Right lobe of liver (tissue), 6 donors: ENCODE data around the gene LIN28B. TPM values are rescaled to one million over a fixed set of nuclear protein-coding genes. Genes with fewer than 3 reads are reported as not detected.

ENCODE experiments used
- ATAC-seq, 4 donors: fragments of 200-7000 bp; cut with Tn5 transposase; one replicate each; pipeline ENCODE4 v1.9.1; 2020; ENCODE audit warnings: mild to moderate bottlenecking in 4 of 4, moderate library complexity in 4 of 4
- DNase-seq, 3 donors: peaks; one replicate each; pipeline ENCODE4 v3.0.0-alpha.2; 2020
- H3K27ac ChIP-seq, 3 donors: fragments of 200-600 bp; one replicate each; pipeline ENCODE4 v1.8.0; 2022
- H3K27me3 ChIP-seq, 2 donors: fragments of 200-600 bp; one replicate each; pipeline ENCODE4 v1.8.0; 2022
- H3K36me3 ChIP-seq, 4 donors: fragments of 200-600 bp; sonication (generic) in 1 of 4; one replicate each; pipeline versions ENCODE4 v1.5.1 to v1.8.0; 2017 to 2022; ENCODE audit warnings: control low read depth in 1 of 4
- H3K4me1 ChIP-seq, 4 donors: fragments of 200-600 bp; sonication (generic) in 1 of 4; one replicate each; pipeline versions ENCODE4 v1.5.1 to v1.8.0; 2017 to 2022; ENCODE audit warnings: control low read depth in 1 of 4
- H3K4me3 ChIP-seq, 3 donors: fragments of 200-600 bp; one replicate each; pipeline ENCODE4 v1.8.0; 2022
- H3K9me3 ChIP-seq, 4 donors: fragments of 200-600 bp; sonication (generic) in 1 of 4; one replicate each; pipeline versions ENCODE4 v1.5.1 to v1.8.0; 2017 to 2022; ENCODE audit warnings: control low read depth in 1 of 4
- CTCF ChIP-seq, 4 donors: fragments of 200-600 bp in 3 of 4; fragments of 450-650 bp in 1 of 4; IDR thresholded peaks; one replicate each; pipeline versions ENCODE4 v1.5.1 to v1.8.0; 2016 to 2022; ENCODE audit warnings: antibody characterized with exemption in 4 of 4, mild to moderate bottlenecking in 2 of 4
- POLR2A ChIP-seq: fragments of 450-650 bp; IDR thresholded peaks from one replicate; pipeline ENCODE4 v1.6.1; 2017; ENCODE audit warnings: antibody characterized with exemption, mild to moderate bottlenecking
- WGBS: methylation state at CpG from one replicate; pipeline ENCODE4 v1.1.6; 2018; ENCODE audit warnings: low coverage, low lambda C conversion rate; ENCODE audit not compliant: insufficient coverage; ENCODE audit errors: missing lambda C conversion rate; 5-methylcytosine and 5-hydroxymethylcytosine counted together
- intact Hi-C, 2 donors: fragments of 100-400 bp; cut with DNase I; formaldehyde crosslinking; loops; one replicate each; pipeline versions ENCODE4 v1.11.2 to v1.14.1; 2022
- total RNA-seq, 6 experiments: library from RNA; depleted of rRNA in 2 of 6; stranded (reverse); fragments of >200 nt in 2 of 6; fragmentation: NEBNext Ultra II Directional in 3 of 6; extraction: Animal tissue kit (Norgen Biotek cat#: 25700) in 3 of 6; gene quantifications; one replicate each; pipeline versions ENCODE4 v1.1.0 to v1.2.4, GENCODE V29; 2016 to 2023
- donor health status: DM: no; HTN: yes; CAD: no.
- donor health status: DM: no; HTN: no; CAD: no.
- donor health status: DM: no; HTN: no; CAD: no.
- donor health status: DM: no; HTN: yes; CAD: no.
- donor health status: DM: no; HTN: yes; CAD: no.

Gene LIN28B
- total RNA-seq, 6 experiments from 2014 or later: not detected

- 34% methylated on average over 3 of the region's 3 CpGs for WGBS
- no peak for TF ChIP-seq CTCF (IDR thresholded peaks at IDR 0.05)
- no peak for TF ChIP-seq POLR2A
- no peaks in the 10 kb centered on the region for H3K36me3 ChIP-seq
- H3K27ac ChIP-seq: no peak overlapping the region
- intact Hi-C loops: no loop called here
- no peaks in the 10 kb centered on the region for H3K27me3 ChIP-seq
- ATAC-seq (no peak), DNase-seq (no peak)
- H3K4me1 ChIP-seq: no peaks in the 10 kb centered on the region
- H3K4me3 ChIP-seq: no peak overlapping the region
- no peaks in the 10 kb centered on the region for H3K9me3 ChIP-seq
These were observed 109.3 kb downstream of the LIN28B start for GRCh38 chr6:105066233-105066632.

- no peaks in the 10 kb centered on the region for H3K27me3 ChIP-seq
- no peaks in the 10 kb centered on the region for H3K4me1 ChIP-seq
- DNase-seq (no peak), ATAC-seq (no peak)
- H3K36me3 ChIP-seq: no peaks in the 10 kb centered on the region
- no peak overlapping the region for H3K27ac ChIP-seq
- 34% methylated on average over 3 of the region's 3 CpGs for WGBS
- TF ChIP-seq POLR2A (no peak), CTCF (IDR thresholded peaks at IDR 0.05) (no peak)
- intact Hi-C loops: no loop called here
- H3K4me3 ChIP-seq: no peak overlapping the region
- no peaks in the 10 kb centered on the region for H3K9me3 ChIP-seq
These were observed 109.9 kb downstream of the LIN28B start for GRCh38 chr6:105066836-105067235.

GRCh38 chr6:105067329-105067728 lies 110.4 kb downstream of the LIN28B start:
- Histone ChIP-seq H3K27me3 (no peaks in the 10 kb centered on the region), H3K27ac (no peak overlapping the region), H3K36me3 (no peaks in the 10 kb centered on the region), H3K4me3 (no peak overlapping the region), H3K9me3 (no peaks in the 10 kb centered on the region), H3K4me1 (no peaks in the 10 kb centered on the region)
- ATAC-seq (no peak), DNase-seq (no peak)
- WGBS: 21% methylated on average over 1 of the region's 1 CpG
- TF ChIP-seq CTCF (IDR thresholded peaks at IDR 0.05): no peak
- TF ChIP-seq POLR2A: no peak
- intact Hi-C loops: no loop called here

GRCh38 chr6:105068407-105068806 lies 111.5 kb downstream of the LIN28B start:
- ATAC-seq: no peak
- Histone ChIP-seq H3K4me1 (no peaks in the 10 kb centered on the region), H3K36me3 (no peaks in the 10 kb centered on the region), H3K4me3 (no peak overlapping the region), H3K27me3 (no peaks in the 10 kb centered on the region), H3K27ac (no peak overlapping the region), H3K9me3 (no peaks in the 10 kb centered on the region)
- TF ChIP-seq POLR2A: no peak
- no peak for TF ChIP-seq CTCF (IDR thresholded peaks at IDR 0.05)
- 50% methylated on average over 2 of the region's 2 CpGs for WGBS
- no peak for DNase-seq
- intact Hi-C loops: no loop called here

GRCh38 chr6:105069821-105070445 lies 113.0 kb downstream of the LIN28B start:
- no peak overlapping the region for H3K27ac ChIP-seq
- H3K27me3 ChIP-seq: no peaks in the 10 kb centered on the region
- no peaks in the 10 kb centered on the region for H3K4me1 ChIP-seq
- TF ChIP-seq POLR2A (no peak), CTCF (IDR thresholded peaks at IDR 0.05) (no peak)
- intact Hi-C loops: no loop called here
- H3K9me3 ChIP-seq: no peaks in the 10 kb centered on the region
- 81% methylated on average over 1 of the region's 1 CpG for WGBS
- no peaks in the 10 kb centered on the region for H3K36me3 ChIP-seq
- ATAC-seq (no peak), DNase-seq (no peak)
- H3K4me3 ChIP-seq: no peak overlapping the region
